Measurements from ENCODE around the gene DRD2.
A peak's percentile ranks its signal among the peaks of the same experiment; 100 is the strongest.
"Not testable (repeated sequence)": the region's sequence is repeated elsewhere in the genome, so short reads cannot be mapped to it uniquely, and the experiment has no call there.

DRD2 gene

DNA sequence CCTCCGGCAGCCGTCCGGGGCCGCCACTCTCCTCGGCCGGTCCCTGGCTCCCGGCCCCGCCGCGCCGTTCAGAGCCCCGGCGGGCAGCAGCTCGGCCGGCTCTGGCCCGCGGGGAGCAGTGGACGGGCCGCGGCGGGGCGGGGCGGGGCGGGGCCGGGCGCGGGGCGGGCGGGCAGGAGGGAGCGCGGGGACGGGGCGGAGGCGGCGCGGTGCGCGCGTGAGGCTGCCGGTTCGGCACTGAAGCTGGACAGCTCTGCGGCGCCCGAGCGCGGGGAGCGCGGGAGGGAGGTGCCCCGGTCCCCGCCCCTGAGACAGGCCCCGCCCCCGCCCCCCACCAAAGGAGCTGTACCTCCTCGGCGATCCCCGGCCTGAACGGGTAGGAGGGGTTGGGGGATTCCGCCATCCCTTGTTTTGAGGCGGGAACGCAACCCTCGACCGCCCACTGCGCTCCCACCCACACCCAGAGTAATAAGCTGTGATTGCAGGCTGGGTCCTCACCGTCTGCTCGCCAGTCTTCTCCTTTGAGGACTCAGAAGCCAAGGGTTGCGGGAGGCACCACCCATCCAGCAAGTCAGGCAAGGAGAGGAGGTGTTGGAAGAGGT, at the start of gene DRD2:
DRD2 (minus strand) TSS at position 239 of the 602 bp plus-strand sequence. CDS start 50,747 bp downstream, outside the sequence.
- no peak for DNase-seq (ENCODE audit: low spot score)

DNA sequence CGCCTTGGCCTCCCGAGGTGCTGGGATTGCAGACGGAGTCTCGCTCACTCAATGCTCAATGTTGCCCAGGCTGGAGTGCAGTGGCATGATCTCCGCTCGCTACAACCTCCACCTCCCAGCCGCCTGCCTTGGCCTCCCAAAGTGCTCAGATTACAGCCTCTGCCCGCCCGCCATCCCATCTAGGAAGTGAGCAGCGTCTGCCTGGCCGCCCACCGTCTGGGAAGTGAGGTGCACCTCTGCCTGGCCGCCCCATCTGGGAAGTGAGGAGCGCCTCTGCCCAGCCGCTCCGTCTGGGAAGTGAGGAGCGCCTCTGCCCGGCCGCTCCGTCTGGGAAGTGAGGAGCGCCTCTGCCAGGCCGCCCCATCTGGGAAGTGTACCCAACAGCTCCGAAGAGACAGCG, 48.7 kb upstream of the DRD2 start:
- DNase-seq (ENCODE audit: low spot score) = not testable (repeated sequence)

DNA sequence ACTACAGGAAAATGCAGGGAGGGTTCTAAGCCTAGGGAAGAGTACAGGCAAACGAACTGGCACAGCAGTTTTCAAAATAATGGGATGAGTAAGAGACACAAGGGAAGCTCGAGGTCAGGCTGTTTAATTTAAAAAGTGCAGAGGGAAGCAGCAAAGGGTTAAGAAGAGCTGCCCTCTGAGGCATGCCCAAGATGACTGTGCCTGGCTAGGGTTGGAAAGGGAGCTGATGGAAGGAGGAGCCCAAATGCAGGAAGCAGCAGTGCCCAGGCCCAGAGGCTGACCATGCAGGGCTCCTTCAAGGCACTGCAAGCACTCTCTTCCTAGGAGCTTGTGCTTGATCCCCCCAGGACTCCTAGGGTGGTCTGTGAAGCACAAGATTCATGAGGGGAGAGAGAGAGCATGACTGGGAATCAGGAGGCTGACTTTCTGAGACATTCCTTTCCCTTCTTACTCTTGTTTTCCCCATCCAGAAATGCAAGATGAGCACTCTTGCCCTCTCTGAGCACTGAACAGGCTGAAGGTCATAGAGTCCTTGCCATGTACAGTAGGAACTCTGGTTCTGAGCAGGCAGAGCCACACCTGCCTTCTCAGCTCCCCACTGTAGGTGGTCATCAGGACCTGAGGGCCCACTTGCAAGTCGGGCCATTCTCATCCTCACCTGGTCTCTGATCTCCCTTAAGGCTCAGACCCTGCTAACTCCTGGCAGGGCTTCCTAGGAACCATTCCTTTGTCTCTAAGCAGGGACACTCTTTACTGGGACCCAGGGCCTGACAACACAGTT, 46.7 kb upstream of the DRD2 start:
- no peak for DNase-seq (ENCODE audit: low spot score)

DNA sequence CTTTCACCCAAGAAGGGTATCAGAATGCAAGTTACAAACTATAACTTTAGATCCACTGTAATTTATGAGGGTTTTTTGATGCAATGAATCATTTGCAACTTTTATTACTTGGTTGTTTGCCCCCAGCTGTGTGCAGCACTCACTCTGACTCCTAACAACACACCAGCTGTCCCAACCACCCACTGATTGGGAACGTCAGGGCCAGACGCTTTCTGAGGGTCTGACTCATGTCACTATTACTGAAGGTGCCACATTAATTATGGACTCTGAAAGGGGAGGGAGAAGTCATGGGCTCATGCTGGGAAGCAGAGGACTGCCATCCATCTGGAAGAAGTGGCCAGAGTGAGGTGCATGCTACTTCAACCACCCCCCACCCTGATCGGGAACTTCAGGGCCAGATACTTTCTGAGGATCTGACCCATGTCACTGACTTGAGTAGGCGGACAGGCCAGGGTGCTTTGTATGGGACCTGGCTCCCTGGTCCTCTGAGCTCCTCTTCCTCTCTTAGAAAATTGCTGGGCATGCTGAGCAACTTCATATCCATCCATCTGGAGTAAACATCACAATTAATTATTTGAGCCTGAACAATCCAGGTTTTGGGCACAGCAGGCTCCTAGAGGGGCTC, 44.9 kb upstream of the DRD2 start:
- DNase-seq (ENCODE audit: low spot score) = no peak

DNA sequence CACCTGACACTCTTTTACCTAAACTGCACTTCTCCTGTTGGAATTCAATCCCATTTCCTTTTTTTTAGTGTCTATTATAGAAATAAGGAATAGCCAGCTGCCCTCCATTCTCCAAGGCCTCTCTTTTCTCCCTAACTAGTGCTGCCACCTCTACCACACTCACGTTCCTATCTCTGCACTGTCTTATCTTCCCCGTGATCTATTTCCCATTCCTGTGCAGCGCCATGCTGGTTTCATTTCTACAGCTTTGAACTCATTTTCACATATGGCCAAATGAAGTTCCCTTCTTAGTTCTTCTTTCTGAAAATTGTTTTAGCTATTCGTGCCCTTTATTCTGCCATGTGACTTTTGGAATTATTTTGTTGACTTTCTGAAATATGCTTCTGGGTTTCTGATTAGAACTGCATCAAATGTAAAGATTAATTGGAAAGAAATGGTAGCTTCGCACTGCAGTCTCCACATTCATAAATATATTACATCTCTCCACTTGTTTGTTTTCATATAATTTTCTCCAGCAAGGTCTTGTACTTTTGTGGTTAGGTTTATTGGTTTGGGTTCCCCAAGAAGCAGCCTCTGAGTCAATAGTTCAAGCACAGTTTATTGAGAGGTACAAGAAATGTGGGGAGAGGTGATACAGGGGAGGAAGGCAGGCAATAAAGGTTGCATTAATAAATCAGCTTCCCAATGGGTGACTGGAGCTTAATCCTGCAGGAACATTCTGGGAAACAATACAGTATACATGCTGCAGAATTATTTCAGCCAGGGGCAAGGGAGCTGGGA, 43.7 kb upstream of the DRD2 start:
- DNase-seq (ENCODE audit: low spot score) = no peak

DNA sequence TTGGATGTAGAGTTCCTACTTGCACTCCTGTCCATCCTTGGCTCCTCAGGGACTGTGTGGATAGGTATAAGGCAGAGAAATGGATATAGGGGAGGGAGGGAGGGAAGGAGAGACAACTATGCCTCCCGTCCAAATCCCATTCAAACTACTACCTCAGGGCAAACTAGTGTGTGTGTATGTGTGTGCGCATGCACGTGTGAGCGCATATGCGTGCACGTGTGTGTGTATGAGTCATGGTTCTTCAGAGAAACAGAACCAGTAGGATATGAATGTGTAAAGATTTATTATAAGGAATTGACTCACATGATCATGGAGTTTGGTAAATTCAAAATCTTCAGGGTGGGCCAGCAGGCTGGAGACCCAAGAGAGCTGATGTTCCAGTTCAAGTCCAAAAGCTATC, 42.2 kb upstream of the DRD2 start:
- DNase-seq (ENCODE audit: low spot score) = no peak

DNA sequence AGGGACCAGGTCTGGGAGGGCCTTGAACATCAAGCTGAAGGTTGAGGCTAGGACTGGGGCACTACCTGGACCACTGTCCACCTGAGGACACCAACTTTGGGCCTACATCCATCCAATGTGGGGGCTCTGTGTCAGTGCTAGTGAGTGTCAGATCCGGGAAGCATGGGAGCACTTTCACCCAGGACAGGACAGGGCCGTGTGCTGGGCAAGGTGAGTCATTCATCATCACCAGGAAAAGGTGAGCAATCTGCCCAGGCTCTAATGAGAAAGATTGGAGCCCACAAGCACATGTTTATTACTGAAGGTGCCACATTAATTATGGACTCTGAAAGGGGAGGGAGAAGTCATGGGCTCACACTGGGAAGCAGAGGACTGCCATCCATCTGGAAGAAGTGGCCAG, 39.7 kb upstream of the DRD2 start:
- no peak for DNase-seq (ENCODE audit: low spot score)

DNA sequence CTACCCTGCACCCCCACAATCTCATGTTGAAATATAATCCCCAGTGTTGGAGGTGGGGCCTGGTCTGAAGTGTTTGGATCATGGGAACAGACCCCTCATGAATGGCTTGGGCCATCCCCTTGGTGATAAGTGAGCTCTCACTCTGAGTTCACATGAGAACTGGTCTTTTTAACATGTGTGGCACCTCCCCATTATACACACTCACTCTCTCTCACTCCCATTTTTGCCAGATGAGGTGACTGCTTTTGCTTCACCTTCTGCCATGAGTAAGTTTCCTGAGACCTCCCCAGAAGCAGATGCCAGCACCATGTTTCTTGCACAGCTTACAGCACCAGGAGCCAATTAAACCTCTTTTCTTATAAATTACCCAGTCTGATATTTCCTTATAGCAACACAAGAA, 32.1 kb upstream of the DRD2 start:
- DNase-seq (ENCODE audit: low spot score) = no peak

DNA sequence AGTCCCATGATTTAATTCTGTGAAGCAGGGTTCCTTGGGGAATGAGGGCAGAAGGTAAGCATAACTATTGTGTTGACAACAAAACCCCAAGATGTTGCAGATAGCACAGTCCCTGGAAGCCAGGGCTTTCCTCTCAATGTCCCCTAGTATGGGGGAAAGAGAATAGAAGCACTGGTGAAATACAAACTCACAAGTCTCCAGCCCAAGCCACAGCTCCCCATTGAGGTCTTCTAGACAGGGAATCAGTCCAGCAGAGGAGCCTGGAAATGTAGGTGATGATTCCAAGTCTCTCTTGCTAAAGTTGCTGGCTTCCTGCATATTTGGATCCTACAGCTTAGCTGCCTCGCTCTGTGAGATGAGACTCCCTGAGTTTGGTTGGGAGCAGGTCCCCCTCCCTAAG, 31.7 kb upstream of the DRD2 start:
- no peak for DNase-seq (ENCODE audit: low spot score)

DNA sequence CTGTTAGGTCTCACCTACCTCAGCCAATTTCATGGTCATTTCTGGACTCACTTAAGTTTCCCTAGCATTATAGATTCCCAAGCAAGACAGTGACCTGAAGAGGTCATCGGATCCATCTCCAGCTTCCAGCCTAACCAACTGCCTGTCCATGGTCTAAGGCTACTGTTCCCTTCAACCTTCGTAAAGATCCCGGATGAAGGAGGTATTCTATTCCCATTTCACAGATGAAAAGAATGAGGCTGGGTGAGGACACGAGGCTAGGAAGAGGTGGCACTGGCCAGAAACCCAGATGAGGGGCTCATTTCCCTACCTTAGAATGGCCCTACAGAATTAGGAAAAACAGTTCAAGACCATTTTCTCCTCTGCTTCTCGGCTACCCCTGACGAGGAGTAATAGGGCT, 31.3 kb upstream of the DRD2 start:
- no peak for DNase-seq (ENCODE audit: low spot score)

DNA sequence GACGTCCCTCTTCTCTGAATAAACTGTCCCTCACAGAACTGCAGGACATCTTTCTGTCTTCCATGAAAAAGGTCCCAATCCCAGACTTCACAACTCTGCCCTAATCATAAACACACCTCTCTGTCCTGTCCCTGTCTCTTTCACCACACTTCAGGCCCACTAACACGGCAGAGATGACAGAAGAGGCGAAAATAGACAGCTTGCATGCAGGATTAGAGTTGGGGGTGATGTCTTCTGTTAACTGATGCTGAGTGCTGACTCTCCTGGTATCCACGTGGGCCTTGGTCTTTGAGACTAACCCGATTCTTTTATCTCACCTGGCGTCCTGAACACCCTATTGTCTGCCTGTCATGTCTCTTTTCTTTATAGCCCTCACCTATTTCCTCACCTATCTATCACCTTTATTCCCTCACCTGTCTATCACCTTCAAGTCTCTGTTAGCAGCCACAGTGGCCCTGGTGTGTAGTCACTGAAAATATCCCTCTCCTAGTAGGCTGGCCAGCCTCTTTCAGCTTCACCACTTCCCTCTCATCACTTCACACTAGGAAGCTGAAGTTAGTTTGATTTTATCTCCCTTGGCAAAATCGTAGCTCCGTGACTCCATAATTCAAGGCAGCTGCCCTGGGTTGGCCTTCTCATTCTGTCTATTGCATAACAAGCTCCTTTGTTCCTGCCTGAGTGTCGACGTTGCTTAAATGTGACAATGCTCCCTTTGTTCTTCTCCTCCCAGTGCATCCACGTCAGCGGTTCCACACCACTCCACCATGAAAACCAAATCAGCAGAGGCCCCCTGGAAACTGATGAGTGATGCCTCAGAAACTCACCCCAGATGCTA, 30.6 kb upstream of the DRD2 start:
- DNase-seq (ENCODE audit: low spot score) = peak; percentile 91

DNA sequence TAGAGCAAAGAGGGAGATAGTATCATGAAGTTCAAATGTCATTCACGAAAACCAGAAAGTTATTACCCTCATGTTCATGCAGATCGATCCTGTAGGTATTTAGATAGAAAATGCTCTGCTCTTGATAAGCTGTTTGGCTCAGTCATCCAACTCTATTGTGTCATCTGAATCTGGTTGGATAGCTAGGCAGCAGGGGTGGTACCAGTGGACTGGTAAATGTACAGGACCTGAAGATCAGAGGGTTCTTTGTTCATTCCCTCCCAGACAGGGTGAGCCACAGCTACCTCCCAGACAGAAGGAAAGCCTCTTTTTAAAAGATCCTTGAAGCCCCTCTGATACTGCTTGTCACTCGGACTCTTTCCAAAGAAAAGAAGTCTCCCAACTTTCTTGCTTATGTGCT, 29.8 kb upstream of the DRD2 start:
- DNase-seq (ENCODE audit: low spot score) = no peak

DNA sequence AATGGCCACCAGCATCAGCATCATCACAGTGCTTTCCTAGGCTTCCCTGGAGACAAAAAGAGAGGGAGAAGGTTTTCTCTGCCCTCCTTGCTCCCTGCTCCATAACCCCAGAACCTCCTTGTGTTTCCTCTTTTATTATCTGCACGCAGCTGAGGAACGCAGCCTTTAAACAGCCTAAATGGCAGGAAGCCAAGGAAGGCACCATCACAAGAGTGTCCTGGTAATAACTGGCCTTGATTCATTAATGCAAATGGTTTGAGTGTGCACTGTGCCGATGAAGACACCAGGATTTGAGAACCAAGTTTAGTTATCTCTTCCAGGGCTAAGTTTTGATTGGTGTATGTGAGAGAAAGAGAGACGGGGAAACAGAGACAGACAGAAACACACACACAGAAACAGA, 29.4 kb upstream of the DRD2 start:
- DNase-seq (ENCODE audit: low spot score) = peak; percentile 13

DNA sequence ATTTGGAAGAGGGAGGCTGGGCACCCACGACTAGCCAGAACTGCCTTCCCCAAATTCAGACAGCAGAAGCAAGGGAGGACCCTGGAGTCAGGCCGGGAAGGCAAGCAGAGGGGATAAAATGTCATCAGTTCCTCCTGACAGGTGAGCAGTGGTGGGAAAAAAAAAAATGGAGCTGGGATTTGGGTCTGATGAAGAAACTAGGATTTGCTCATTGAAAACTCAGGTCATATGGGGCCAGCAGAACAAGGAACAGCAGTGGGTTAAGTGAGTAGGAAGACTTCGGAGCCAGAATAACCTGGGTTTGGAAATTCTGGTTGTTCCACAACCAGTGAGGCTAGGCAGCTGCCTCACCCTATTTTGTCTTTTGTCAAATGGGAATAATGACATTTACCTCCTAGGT, 28.9 kb upstream of the DRD2 start:
- DNase-seq (ENCODE audit: low spot score) = no peak

DNA sequence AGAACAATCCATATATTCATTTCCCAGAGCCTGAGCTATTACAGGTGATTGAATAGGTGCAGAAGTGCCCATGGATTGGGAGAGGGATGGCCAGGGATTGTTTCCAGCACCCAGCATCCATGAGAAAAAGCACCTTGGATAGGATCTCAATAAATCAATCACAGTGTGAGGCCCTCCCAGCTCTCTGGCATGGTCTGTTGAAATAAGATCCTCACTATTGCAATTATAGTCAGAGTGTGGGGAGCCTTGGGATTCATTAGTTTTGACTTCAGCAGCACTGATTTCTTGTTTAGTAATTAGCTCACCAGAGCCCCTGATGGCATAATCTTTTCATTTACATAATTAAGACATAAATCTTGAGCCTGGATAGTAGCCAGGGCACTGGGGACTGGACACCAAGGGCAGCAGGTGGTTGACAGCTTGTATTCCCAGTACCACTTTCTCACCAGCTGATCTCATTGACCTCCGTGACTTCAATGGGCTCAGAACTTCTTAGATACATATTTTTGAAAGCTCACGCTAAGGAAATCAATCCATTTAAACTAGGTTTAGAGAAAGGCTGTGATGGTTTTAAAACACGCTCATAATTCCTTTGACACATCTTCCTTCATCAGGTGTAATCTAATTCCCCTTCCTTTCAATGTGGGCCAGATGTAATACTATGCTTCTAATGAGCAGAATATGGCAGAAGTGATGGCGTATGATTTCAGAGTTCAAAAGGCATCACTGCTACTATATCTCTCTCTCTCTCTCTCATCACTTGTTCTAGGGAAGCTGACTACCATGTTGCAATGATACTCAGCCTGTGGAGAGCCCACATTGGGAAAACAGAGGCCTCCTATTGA, 22.1 kb upstream of the DRD2 start:
- DNase-seq (ENCODE audit: low spot score) = no peak

DNA sequence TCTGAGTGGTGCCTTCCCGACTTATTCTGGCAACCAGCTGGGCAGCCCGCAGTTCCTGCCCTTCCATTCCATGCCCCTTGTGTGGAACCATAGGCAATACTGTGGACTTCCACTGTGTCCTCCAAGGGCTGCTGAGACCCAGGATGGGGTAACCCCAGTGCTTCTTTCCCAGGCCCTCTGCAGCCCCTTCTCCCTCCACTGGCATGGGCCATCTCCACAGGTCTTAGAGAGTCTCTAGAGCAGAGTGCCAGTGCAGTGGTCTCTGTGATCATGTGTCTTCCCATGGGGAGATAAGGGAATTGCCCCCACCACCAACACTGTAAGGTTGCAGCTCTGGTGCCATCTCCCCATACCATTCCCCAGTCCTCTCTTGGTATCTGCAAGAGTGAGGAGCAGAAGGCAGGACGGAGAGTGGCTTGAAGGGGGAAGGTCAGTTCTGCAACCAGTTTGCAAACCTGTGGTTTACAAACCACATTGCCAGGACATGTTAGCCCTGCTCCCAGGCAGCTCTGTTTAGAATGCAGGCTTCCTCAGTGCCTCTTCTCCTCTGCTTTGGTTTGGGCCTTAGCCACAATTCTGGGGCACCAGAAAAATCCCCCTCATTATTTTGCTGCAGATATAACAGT, 20.9 kb upstream of the DRD2 start:
- no peak for DNase-seq (ENCODE audit: low spot score)

DNA sequence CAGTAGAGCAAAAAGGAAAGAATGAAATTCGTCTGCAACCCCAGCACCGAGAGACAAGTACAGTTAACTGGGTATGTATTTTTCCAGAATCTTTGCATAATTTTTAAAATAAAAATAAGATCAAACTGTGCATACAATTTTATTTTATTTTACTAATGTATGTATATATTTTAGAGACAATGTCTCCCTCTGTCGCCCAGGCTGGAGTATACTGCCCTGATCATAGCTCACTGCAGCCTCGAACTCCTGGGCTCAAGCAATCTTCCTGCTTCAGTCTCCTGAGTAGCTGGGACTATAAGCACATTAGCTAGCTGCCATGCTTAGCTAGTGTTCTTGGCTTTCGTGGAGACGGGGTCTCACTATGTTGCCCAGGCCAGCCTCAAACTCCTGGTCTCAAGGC, 18.8 kb upstream of the DRD2 start:
- no peak for DNase-seq (ENCODE audit: low spot score)

DNA sequence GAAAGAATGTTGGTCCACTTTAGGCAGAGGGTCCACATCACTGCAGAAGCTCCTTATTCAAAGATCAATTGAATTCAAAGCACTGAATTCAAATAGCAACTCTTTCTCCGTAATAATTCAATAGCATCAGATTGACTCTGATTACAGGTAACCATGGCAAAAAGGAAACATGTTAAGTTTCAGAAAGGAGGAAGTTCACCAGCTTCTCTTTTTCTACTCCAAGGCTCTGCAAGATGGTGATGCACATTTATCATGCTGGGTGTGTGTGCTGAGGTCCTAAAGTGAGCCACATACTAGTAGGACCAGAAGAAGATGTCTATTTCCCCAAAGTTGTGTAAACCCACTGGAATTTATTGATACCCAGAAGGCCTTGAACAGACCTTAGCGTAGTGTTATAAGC, 18.0 kb upstream of the DRD2 start:
- DNase-seq (ENCODE audit: low spot score) = no peak

DNA sequence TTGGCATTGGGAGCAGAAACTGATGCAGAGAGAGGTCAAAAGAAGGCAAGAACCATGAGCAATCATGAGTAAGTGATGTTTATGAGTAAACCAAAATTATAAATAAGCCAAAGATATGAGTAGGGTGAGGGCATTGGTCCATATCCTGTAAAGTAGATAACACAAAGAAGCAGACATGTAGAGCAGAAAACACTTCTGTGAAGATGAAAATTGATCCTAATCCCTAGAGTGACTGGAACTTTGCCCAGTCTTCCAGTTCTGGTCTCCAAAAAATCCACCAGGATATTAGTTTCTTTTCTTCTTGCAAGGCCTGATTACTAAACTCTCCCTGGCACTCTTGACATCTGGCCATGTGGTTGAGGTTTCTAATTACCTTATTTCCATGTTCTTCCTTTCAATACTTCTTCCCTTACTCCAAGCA, 13.7 kb upstream of the DRD2 start:
- DNase-seq (ENCODE audit: low spot score) = no peak

DNA sequence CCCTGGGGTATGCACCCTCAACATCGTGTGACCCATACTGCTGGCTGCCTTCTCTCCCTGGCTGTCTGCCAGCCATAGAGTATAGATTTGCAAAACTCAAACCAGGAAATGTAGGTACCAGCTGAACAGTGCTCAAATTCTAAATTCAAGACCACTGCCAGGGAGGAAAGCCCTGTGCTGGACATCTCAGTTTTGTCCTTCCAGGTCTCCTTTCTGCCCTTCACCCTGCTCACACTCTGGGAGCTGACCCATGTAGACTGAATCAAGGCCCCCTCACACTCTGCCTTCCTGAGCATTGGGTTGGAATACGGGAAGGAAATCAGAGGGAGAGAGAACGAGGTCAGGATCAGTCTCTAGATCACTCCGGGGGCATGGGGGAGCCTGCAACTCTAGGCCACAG, 12.4 kb upstream of the DRD2 start:
- DNase-seq (ENCODE audit: low spot score) = no peak

Data from Ammon's horn (tissue), 1 donor.